Activated T-cell treated with anti-CD3 and anti-CD28 coated beads, Interleukin-2, amount 50 U/mL, for 4 hours (primary cell): Measurements from ENCODE around the gene SORCS2. TPM values are rescaled to one million over a fixed set of nuclear protein-coding genes. Genes with fewer than 3 reads are reported as not detected.

Experiments
- ATAC-seq, 2 donors: fragments of 200-7000 bp; cut with Tn5 transposase; one replicate each; pipeline ENCODE4 v1.10.0; 2021
- DNase-seq: peaks from one replicate; pipeline ENCODE4 v3.0.0-alpha.2; 2020
- H3K27me3 Mint-ChIP-seq: one replicate; pipeline ENCODE4 v1.8.0; 2021; ENCODE audit warnings: low read depth, mixed read lengths
- H3K36me3 Mint-ChIP-seq: one replicate; pipeline ENCODE4 v1.8.0; 2022; ENCODE audit warnings: mixed read lengths; ENCODE audit not compliant: insufficient read depth
- H3K4me1 Mint-ChIP-seq: one replicate; pipeline ENCODE4 v1.8.0; 2021; ENCODE audit warnings: low read depth, mixed read lengths
- H3K4me3 Mint-ChIP-seq: one replicate; pipeline ENCODE4 v1.8.0; 2021; ENCODE audit warnings: mild to moderate bottlenecking, moderate library complexity, mixed read lengths
- H3K9me3 Mint-ChIP-seq: one replicate; pipeline ENCODE4 v1.8.0; 2021; ENCODE audit warnings: mixed read lengths
- total RNA-seq, 3 donors: library from RNA; stranded (reverse); gene quantifications; one replicate each; pipeline ENCODE4 v1.2.1, GENCODE V29; 2021

Gene SORCS2
- total RNA-seq, 3 donors from 2014 or later, result 0.18 to 0.43 TPM; not detected in 1

DNA sequence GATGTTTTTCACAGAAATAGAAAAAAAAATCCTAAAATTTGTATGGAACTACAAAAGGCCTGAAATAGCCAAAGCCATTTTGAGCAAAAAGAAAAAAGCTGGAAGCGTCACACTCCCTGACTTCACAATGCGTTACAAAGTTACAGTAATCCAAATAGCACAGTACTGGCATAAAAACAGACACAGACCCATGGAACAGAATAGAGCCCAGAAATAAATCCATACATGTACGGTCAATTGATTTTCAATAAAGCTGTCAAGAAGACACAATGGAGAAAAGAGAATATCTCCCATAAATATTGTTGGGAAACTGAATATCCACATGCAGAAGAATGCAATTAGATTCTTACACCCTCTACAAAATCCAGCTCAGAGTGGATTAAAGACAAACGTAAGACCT, 539.1 kb downstream of the SORCS2 start:
- no peaks in the 10 kb centered on the region for H3K27me3 Mint-ChIP-seq
- no peak for DNase-seq
- no peaks in the 10 kb centered on the region for H3K36me3 Mint-ChIP-seq
- no peaks in the 10 kb centered on the region for H3K9me3 Mint-ChIP-seq
- no peaks in the 10 kb centered on the region for H3K4me1 Mint-ChIP-seq
- ATAC-seq, result no peak
- H3K4me3 Mint-ChIP-seq, result no peak overlapping the region

DNA sequence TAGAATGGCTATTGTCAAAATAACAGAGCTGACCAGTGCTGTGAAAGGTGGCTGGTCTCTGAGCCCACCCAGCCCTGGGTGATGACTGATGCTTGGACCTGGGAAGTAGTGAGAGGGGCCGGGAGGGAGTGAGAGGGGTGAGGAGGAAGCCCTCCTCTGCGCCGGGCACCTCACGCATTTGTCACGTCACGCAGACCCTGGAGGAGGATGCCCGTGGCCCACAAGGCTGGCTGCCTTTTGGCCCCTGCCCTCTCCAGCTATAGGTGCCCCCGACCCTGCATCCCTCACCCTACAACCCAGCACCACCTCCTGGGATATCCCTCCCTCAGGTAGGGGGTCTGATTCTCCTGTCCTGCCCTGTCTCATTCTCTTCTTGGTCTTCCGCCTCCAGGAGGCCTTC, 539.9 kb downstream of the SORCS2 start:
- Mint-ChIP-seq H3K4me1 (no peaks in the 10 kb centered on the region), H3K4me3 (no peak overlapping the region), H3K36me3 (no peaks in the 10 kb centered on the region), H3K9me3 (no peaks in the 10 kb centered on the region), H3K27me3 (no peaks in the 10 kb centered on the region)
- no peak for ATAC-seq
- DNase-seq, result no peak

DNA sequence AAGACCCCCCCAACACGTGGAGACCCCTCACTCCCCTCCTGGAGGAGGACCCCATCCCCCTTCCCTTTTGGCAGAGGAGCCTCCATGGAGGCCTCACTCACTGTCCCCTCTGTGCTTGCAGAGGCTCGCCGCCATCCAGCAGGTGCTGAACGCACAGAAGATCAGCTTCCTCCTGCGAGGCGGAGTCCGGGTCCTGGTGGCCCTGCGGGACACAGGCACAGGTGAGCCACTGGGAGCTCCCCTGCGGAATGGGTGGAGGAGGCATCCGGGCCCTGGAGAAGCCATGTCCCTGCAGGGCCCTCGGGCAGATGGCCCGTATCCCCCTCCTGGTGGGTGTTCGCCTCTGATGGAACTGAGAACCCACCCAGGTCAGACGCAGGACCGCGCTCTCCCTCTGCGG, 540.9 kb downstream of the SORCS2 start:
- no peak for ATAC-seq
- H3K4me3 Mint-ChIP-seq, result no peak overlapping the region

DNA sequence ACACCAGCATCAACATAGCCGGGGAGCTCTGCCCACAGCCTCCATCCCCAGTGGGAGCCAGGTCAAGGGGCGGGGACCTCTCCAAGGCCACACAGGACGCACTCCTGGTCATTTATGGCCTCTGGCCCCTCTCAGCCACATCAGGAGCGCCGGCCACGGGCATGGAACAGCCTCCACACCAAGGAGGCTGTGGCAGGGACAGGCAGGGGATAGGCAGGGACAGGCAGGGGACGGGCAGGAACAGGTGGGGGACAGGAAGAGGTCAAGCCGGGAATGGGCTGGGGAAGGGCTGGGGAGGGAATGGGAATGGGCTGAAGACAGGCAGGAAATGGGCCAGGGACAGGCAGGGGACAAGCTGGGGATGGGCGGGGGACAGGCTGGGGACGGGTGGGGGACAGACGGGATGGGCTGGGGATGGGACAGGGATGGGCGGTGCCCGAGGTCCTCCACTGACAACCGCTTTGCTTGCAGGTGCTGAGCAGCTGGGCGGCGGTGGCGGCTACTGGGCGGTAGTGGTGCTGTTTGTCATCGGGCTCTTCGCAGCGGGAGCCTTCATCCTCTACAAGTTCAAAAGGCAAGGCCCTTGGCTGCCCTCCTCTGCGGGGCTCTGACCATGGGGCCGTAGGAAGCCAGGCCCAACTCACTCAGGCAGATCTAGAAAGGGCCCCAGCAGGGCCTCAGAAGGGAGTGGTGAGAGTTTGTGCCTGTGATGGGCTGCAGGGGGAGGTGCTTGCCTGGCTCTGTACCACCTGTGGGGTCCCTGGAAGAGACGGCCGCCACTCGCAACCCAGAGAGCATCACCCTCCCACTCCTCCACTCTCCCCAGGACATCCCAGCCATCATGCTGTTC, 541.7 kb downstream of the SORCS2 start:
- H3K36me3 Mint-ChIP-seq, result no peaks in the 10 kb centered on the region
- H3K4me1 Mint-ChIP-seq, result no peaks in the 10 kb centered on the region
- DNase-seq (no peak), ATAC-seq (no peak)
- no peaks in the 10 kb centered on the region for H3K9me3 Mint-ChIP-seq
- no peak overlapping the region for H3K4me3 Mint-ChIP-seq
- no peaks in the 10 kb centered on the region for H3K27me3 Mint-ChIP-seq

More for the DNA sequence above, 540.9 kb downstream of the SORCS2 start:
- no peak for DNase-seq
- Mint-ChIP-seq H3K4me1 (no peaks in the 10 kb centered on the region), H3K27me3 (no peaks in the 10 kb centered on the region), H3K36me3 (no peaks in the 10 kb centered on the region), H3K9me3 (no peaks in the 10 kb centered on the region)

DNA sequence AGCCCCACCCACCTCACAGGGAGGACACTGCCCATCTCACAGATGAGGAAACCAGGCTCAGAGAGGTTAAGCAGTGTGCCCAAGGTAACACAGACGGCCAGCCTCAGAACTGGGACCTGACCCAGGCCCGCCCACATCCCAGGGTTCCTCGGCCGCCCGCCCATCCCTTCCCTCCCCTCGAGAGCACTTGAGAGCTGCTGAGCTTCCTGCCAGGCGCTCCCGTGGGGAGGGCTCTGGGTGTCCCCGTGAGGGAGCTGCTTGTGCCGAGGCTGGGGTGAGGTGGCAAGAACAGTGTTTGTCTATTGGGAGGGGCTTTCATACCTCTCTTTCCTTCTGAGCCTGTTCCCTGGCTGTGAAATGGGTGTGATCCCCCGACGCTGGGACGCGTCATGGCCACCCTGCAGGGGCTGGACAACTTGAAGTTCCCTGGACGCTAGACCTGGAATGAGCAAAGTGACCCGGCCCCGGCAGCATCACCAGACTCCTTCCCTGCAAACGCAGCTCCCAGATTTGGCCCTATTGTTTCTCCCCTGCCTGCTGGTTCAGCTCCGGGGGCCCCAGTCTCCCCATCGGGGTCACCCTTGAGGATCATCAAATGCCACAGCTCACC, 542.4 kb downstream of the SORCS2 start:
- no peak for DNase-seq
- Mint-ChIP-seq H3K27me3 (no peaks in the 10 kb centered on the region), H3K36me3 (no peaks in the 10 kb centered on the region), H3K4me1 (no peaks in the 10 kb centered on the region), H3K4me3 (no peak overlapping the region), H3K9me3 (no peaks in the 10 kb centered on the region)
- ATAC-seq, result no peak

DNA sequence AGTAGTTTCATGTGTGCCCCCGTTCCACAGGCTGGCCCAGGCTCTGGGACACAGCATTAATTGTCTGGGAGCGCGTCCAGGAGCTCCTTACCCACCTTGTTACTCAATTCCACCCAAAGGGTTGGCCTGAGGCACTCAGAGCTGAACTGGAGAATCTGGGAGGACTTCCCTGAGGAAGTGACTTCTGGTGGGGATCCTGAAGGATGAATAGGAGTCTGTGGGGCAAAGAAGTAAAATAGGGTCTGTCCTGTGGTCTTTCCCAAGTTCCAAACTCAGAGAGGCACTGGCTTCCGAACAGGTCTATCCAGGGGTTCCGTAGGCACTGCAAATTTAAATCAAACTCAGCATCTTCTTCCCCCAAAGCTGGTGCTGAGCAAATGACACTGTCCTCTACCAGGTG, 543.1 kb downstream of the SORCS2 start:
- no peaks in the 10 kb centered on the region for H3K4me1 Mint-ChIP-seq
- no peak overlapping the region for H3K4me3 Mint-ChIP-seq
- no peaks in the 10 kb centered on the region for H3K9me3 Mint-ChIP-seq
- ATAC-seq (no peak), DNase-seq (no peak)
- H3K36me3 Mint-ChIP-seq, result no peaks in the 10 kb centered on the region
- H3K27me3 Mint-ChIP-seq, result no peaks in the 10 kb centered on the region

DNA sequence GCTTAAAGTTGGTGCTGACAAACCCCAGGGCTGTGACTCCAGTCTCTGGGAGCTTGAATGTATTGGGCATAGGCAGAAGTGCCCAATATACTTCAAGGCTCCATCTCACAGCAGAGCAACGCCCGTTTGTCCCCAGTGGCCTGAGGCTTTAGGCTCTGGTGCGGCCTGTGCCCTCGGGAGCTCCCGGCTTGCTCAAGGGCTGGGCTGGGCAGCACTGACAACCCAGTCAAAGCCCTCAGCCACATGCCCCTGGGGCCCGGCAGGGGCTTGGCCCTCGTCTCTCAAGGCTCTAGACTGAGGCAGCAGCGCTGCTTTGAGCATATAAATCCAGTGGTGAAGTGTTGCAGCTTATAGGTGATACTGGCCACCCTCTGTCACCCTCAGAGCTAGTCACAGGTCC, 543.6 kb downstream of the SORCS2 start:
- DNase-seq (no peak), ATAC-seq (no peak)
- Mint-ChIP-seq H3K9me3 (no peaks in the 10 kb centered on the region), H3K4me1 (no peaks in the 10 kb centered on the region), H3K27me3 (no peaks in the 10 kb centered on the region), H3K4me3 (no peak overlapping the region), H3K36me3 (no peaks in the 10 kb centered on the region)

DNA sequence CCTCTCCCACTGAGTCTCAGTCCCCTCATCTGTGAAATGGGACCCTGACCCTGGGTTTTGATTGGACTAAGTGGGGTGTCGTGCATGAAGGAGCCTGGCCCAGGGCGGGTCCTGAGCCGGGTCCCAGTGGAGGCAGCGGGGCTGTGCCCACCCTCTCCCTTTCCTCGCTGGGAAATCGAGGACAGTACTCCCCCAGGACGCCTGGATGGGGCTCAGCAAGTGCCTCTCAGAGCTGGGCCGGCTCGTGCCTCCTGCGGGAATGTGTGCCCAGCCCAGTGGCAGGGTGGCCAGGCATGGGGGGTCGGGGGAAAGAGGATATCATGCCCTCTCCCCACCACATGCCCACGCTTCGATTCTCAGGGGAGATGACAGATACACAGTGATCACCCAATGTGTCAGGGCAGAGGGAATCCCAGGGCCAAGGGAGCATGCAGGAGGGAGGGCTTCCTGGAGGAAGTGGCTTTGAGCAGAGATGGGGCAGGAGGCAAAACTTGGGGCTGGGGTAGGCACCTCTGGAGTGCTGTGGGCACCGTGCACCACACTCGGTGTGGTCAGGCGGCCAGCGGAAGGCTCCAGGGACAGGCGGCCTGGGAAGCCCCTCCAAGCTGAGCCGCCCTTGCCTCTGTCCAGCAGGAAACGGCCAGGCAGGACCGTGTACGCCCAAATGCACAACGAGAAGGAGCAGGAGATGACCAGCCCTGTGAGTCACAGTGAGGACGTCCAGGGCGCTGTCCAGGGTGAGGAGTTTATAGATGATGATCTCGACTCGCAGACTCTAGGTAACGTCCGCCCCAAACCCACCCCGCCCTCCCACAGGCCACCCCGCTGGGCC, 544.3 kb downstream of the SORCS2 start:
- Mint-ChIP-seq H3K36me3 (no peaks in the 10 kb centered on the region), H3K27me3 (no peaks in the 10 kb centered on the region), H3K4me1 (no peaks in the 10 kb centered on the region), H3K9me3 (no peaks in the 10 kb centered on the region), H3K4me3 (no peak overlapping the region)
- DNase-seq (no peak), ATAC-seq (no peak)

DNA sequence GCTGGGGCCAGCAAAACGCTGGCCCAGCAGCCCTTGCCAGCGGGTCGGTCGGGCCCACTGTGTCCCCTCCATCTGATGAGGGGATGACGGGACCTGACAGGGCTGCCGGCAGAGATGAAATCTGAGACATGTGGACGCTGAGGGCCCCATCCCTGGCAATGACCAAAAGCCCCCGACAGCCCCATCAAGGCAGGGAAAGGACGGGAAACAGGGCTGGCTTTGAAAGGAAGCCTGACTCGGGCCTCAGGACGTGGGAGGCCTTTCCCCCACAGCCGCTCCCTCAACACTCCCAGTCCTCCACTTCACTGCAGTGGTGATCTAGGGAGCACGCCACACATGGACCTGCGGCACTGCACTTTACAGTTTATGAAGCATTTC, 544.9 kb downstream of the SORCS2 start:
- H3K9me3 Mint-ChIP-seq, result no peaks in the 10 kb centered on the region
- H3K4me3 Mint-ChIP-seq, result no peak overlapping the region
- H3K27me3 Mint-ChIP-seq, result no peaks in the 10 kb centered on the region
- ATAC-seq (no peak), DNase-seq (no peak)
- H3K36me3 Mint-ChIP-seq, result no peaks in the 10 kb centered on the region
- no peaks in the 10 kb centered on the region for H3K4me1 Mint-ChIP-seq

DNA sequence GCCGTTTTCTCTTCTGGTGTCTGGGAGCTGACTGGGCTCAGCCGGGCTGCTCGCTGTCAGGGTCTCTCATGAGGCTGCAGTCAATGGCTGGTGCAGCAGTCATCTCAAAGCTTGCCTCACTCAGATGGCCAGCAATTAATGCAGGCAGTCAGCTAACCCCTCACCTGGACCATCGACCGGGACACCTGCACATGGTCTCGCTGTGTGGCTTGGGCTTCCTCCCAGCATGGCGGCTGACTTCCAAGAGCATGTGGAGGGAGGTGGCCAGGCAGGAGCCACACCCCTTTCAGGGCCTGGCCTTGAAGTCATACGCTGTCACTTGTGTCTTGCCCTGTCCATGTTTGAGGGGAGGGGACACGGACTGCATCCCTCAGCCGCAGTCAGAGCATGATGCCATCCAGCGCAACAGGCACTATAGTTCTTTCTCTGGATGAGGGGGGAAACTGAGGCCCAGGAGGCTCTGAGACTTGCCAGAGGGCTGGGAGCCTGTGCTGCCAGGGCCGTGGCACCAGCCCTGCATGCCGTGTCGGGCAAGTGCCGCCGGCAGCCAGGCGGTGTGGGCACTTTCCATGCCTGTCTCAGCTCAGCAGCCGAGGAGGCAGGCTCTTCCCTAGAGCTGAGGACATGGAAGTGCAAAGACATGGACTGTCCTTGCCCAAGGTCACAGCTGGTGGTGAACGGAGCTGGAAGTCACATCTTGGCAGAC, 545.6 kb downstream of the SORCS2 start:
- no peaks in the 10 kb centered on the region for H3K4me1 Mint-ChIP-seq
- H3K27me3 Mint-ChIP-seq, result no peaks in the 10 kb centered on the region
- no peaks in the 10 kb centered on the region for H3K36me3 Mint-ChIP-seq
- ATAC-seq (no peak), DNase-seq (no peak)
- H3K4me3 Mint-ChIP-seq, result no peak overlapping the region
- H3K9me3 Mint-ChIP-seq, result no peaks in the 10 kb centered on the region

DNA sequence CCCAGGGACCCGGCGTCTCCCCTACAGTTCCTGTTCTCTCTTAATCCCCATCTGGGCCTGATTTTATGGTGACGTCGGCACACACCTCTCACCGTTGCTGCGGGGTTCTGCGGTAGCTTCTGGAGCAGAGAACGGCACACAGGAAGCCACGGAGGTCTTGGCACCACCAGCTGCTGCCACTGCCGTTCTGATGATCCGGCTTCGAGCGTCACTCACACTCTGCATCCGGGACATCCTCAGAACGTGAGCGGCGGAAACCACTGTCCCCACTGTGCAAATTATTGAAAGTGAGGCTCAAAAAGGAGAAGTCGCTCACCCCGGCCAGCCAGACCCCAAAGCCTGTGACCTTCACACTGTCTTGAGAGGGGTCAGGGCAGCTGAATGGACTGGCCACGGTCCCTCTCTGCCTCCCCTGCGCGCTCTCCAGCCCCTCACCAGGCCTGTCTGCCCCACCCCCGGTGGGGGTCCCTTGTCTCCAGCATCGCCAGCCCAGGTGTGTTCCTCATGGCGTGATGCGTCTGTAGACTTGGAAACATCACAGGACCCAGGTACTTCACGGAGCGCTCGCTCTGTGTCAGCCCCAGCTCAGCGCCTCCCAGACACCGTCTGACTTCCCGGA, 546.2 kb downstream of the SORCS2 start:
- H3K4me3 Mint-ChIP-seq, result no peak overlapping the region
- H3K27me3 Mint-ChIP-seq, result no peaks in the 10 kb centered on the region
- no peak for ATAC-seq
- H3K4me1 Mint-ChIP-seq, result no peaks in the 10 kb centered on the region
- no peaks in the 10 kb centered on the region for H3K9me3 Mint-ChIP-seq
- DNase-seq, result no peak
- no peaks in the 10 kb centered on the region for H3K36me3 Mint-ChIP-seq

DNA sequence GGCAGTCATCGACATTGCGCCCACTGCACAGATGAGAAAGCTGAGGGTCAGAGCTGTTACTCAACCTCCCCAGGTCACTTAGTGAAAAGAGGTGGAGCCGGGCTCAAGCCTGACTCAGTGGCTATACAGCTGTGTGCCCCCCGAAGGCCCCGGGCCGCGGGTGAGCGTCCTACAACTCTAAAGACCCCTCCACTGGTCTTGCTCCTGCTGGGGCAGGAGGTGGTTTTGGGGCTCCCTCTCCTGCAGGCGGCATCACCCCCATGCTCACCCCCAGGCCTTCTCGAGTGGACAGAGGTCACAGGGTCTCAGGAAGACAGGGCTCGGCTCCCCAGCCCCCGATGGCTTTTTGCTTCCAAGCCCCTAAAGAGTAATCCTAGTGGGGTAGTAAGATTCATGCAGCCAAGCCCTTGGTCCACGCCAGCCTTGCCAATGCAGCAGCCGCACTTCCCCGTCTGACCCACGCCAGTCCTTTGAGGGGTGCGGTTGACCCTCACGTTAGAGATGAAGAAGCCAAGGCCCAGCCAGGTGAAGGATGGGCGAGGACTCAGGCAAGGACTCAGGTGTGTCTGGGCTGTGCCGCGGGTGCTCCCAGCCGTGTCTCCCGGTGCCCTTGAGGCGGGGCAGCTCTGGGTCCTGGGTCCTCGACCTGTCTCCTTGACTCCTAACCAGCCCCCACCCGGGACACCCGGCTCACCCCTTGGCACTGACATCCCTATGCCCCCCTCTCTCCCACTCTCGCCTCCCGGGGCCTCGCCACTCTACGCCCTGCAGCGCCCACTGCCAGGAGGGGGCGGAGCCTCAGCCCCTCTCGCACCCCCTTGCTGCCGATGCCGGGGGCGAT, 547.0 kb downstream of the SORCS2 start:
- H3K27me3 Mint-ChIP-seq, result no peaks in the 10 kb centered on the region
- DNase-seq, result no peak
- peaks cover 3% of the 10 kb centered on the region for H3K4me1 Mint-ChIP-seq
- no peaks in the 10 kb centered on the region for H3K9me3 Mint-ChIP-seq
- no peak overlapping the region for H3K4me3 Mint-ChIP-seq
- no peaks in the 10 kb centered on the region for H3K36me3 Mint-ChIP-seq
- no peak for ATAC-seq
